SKM-1 (cell line): ENCODE results near the gene OR2AG1.

Source experiments
- DNase-seq: peaks from one replicate; lab custom pipeline; 2025; ENCODE audit not compliant: unreplicated experiment; lab: John Stamatoyannopoulos, UW

OR2AG1 gene, protein sequence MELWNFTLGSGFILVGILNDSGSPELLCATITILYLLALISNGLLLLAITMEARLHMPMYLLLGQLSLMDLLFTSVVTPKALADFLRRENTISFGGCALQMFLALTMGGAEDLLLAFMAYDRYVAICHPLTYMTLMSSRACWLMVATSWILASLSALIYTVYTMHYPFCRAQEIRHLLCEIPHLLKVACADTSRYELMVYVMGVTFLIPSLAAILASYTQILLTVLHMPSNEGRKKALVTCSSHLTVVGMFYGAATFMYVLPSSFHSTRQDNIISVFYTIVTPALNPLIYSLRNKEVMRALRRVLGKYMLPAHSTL

GRCh38 chr11:6782720-6783119, at the start of gene OR2AG1:
Gene OR2AG1 (plus strand): TSS chr11:6783020. CDS start chr11:6785038, 2,018 bp downstream.
- DNase-seq = no peak

DNA sequence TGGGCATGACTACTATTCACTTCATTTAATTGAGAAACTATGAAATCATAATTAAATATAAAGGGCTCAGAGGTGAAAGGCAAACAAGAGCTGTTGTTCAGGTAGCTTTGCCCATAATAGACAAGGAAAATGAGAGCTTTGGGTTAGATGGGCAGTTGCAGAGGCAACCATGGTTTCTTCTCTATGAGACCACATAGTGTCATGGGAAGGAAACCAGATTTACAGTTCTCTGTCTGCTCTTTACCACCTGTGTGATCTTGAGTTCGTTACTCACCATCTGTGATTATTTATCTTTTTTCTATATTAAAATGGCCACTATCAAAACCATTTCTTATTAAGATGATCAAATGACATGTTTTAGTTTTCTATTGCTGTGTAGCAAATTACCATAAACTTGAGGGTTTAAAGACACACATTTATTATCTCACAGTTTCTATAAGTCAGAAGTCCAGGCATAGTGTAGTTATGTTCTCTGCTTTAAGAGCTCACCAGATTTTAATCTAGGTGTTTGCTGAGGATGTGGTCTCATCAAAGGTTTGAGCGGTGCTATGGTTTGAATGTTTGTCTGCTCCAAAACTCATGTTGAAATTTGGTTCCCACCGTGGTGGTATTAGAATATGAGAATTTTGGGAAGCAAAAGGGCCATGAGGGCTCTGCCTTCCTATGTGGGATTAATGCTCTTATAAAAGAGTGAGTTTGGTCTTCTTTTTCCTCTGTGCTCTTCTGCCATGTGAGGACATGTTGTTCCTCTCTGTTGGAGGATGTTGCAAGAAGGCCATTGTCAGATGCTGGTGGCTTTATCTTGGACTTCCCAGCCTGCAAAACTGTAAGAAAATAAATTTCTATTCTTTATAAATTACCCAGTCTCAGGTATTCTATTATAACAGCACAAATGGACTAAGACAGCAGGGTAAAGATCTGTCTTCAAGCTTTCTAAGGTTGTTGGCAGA, 49.2 kb upstream of the OR2AG1 start:
- no peak for DNase-seq

DNA sequence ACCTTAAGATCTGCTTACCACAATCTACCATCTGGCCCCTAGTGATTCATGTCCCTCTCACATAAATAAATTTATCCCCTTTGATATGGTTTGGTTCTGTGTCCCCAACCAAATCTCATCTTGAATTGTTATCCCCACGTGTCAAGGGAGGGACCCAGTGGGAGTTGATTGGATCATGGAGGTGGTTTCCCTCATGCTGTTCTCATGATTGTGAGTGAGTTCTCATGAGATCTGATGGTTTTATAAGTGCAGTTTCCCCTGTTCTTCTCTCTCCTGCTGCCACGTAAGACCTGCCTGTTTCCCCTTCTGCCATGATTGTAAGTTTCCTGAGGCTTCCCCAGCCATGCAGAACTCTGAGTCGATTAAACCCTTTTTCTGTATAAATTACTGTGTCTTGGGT, 48.2 kb upstream of the OR2AG1 start:
- no peak for DNase-seq

DNA sequence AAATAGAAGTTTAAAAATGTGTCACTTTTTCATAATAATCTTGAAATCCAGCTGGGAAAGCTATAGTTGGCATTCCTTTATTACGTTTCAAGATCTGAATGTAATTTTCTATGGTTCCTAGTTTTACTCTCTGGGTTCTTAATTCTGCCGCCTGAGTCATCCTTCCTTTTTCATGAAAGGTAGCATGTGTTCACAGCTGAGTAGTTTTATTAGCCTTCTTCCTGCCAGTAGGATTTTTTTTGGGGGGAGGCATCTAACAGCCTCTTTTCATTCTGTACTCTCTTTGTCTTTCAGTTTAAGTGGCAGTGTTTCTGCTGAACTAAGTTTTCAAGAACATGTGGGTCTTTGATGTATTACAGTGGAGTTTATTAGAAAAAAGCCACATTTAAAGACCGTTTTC, 47.5 kb upstream of the OR2AG1 start:
- no peak for DNase-seq

DNA sequence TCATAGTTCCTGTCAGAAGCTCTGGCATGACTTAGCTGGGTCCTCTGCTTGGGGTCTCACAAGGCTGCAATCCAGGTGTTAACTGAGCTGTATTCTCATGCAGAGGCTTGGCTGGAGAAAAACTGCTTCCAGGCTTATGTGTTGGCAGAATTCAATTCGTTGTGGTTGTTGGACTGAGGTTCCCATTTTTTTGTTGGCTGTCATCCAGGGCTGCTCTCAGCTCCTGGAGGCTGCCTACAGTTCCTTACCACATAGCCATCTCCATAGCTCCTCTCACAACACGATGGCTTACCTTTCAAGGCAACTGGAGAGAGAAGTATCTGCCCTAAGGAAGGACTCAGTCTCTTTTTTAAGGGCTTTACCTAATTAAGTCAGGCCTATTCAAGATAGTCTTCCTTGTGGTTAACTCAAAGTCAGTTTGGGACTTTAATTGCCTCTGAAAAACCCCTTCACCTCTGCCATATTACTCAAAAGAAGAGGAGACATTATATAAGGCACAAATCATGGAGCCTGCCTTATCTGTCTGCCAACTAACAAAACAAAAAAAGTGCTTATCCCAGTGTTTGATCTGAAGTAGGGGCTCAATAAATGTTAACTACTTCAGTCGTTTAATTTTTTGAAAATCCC, 46.2 kb upstream of the OR2AG1 start:
- DNase-seq = no peak

GRCh38 chr11:6737872-6738466, 44.9 kb upstream of the OR2AG1 start:
- DNase-seq = peak; percentile 63

DNA sequence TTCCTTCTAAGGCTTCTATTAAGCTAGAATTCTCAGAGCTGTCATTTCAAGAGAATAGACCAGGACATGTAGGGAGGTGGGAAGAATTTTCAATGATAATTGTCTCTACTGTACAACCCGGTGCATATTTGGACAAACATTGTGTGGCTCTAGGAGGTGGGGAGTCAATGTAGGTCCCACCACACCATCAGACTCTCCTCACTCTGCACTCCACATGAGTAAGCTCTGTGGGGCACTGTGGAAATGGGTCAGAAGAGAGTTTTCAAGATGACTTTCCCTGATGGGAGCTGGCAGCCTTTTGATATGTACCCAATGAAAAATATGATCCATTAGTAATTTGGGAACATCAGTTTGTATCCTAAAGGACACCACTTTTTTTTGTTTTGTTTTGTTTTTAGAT, 44.2 kb upstream of the OR2AG1 start:
- no peak for DNase-seq

- no peak for DNase-seq
Measured at GRCh38 chr11:6742260-6742659, 40.6 kb upstream of the OR2AG1 start.

DNA sequence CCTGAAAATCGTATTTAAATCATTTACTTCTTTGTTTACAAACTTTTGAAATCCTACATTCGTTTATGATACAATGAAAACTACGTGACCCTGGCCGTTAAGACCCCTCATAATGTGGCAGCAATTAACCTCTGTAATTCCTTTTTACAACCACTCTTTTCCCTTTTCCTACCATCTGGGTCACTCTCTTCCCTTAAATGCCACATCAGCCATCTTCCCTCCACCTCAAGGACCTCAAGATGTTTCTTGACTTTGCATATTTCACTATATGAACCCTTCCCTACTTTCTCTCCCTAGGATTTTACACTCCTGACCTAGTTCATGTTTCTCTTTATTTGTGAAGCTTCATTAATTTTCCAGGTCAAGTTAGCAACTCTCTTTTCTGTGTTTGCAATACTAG, 37.8 kb upstream of the OR2AG1 start:
- no peak for DNase-seq

DNA sequence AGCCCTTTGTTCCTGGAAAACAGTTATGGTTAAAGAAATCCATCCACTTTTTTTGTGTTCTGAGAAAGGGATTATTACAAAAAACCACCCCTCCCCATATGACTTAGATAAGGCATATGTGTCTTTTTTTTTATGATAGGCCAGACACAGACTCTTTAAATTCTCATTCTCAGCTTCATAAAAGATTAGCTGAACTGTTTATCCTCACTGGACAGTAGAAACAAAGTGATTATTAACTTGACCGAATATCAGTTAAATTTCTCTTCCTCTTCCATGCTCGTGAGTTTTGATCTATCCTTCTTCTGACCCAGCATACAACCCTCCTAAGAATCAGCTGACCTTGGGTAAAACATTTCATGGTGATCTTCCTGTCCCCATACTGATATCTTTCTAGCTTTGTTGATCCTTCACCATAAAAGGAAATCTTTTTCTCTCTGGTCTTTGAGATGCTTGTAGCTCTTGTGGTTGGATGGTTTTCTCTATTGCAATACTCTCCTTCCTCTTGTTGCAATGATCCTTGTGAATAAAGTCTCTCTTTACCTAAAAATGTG, 37.3 kb upstream of the OR2AG1 start:
- DNase-seq = no peak

GRCh38 chr11:6746086-6746618, 36.7 kb upstream of the OR2AG1 start:
- DNase-seq = no peak

- no peak for DNase-seq
Measured at GRCh38 chr11:6746626-6747025, 36.2 kb upstream of the OR2AG1 start.

- DNase-seq = no peak
Measured at GRCh38 chr11:6747097-6747668, 35.6 kb upstream of the OR2AG1 start.

- peak; percentile 23 for DNase-seq
Measured at GRCh38 chr11:6755303-6755952, 27.4 kb upstream of the OR2AG1 start.

DNA sequence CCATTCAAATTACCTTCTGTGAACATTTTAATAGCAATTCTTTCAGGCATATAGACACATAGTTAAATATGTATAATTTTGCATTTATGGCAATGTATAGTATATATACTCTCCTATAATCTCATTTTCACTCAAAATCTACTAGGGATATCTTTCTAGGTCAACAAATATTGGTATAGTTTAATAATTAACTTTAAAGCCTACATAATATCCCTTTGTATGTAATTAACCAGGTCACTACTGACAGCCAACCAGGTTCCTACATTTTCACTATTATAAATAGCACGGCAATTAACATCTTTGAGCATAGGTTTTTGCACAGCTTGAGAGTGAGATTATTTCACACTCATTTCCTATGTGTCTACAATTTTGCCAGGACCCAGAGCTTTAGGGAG, 26.9 kb upstream of the OR2AG1 start:
- DNase-seq = no peak

GRCh38 chr11:6757373-6757967, 25.4 kb upstream of the OR2AG1 start:
- DNase-seq = peak; percentile 43

DNA sequence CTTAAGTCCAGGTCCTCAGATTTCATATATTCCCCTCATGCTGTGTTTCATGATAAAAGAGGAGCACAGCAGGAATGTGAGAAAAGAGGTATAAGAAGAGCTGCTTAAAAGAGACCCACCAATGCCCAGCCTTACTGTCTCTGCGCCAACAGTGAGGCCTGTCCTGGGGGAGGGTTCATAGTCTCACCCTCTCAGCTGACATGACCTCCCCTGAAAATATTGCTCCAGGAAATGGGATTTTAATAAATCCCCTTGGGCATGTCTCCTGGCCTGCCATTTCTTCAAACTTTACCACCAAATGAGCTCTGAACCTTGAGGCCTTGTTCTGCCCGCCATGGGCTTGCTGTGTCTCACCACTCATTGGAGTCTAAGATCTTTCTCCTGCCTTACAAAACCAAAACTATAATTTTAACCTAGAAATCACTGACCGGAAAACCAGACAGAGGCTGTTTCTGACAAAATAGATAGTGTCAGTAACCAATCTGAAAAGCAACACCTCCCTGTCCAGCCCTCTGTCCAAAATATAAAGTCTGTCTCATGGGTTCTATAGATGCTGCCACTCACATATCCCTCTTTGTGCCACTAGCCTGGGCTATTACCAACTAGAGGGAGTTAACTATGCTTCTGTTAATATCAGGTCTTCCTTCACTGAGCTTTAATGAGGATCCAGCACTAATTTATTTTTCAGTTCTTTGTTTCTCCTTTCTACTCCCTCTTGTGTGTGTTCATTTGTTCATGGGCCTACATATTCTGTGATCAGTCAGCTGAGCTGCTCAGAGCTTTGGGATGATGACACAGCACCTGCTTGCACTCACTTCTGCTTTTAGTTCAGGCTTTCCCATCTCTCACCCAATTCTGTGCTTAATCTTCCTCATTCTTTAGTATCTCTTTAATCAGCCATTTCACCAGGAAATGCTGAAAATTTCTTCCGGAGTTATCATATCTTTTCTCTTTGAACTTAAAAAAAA, 10.6 kb upstream of the OR2AG1 start, which contains the start of gene OR2AG2:
Gene OR2AG2, minus strand, starts transcription at position 51 of the 968 bp plus-strand sequence. CDS start 3,019 bp downstream, outside the sequence.
- DNase-seq = peak; percentile 73

DNA sequence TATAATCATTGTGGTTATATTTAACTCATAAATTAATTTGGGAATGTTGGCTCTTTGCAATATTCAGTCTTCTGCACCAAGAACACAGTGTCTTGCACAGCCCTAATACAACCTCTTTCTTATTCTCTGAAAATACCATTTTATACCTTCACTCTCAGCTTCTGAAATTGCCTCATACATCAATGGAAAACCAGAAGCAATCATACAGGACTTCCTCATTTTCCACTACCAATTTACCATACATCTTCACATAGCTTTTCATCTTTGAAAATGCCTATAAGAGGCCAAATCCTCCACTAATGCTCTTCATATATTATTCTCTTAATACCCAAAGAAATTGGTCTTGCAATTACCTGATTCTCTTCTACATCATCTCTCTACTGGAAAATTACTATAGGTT, 4.3 kb upstream of the OR2AG1 start:
- peak; percentile 7 for DNase-seq
